ENCODE measurements around the gene SLFNL1. TPM values are rescaled to one million over a fixed set of nuclear protein-coding genes. Genes with fewer than 3 reads are reported as not detected.

The SLFNL1 gene
- total RNA-seq, 1 donor from 2014 or later: 0.16 TPM

DNA sequence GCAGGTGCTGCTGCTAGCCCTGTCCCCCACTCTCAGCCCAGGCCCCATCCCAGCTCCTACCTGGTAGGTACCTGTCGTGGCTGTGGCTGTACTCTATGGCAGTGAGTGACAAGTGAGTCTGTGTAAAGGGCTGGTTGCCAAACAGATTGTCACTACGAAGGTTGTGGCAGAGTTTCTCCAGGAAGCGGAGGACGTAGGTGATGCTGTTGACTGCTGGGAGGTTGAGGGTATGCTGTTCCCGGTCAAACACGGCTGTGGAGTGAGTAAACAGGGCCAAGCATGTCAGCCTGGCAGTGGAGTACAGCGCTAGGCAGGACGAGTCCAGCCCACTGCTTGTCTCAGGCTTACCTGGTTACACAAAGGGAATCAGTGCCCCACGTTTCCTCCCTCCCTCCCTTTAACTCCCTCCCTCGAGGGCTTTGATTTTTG is 24.8 kb upstream of the SLFNL1 start:
- Histone ChIP-seq H3K9me3 (replicated peaks) (no peaks in the 10 kb centered on the region), H3K27ac (replicated peaks) (peak overlapping the region; percentile 69), H3K4me1 (peaks cover 34% of the 10 kb centered on the region), H3K36me3 (peaks cover 36% of the 10 kb centered on the region), H3K4me3 (no peak overlapping the region), H3K27me3 (ENCODE audit: low read depth) (no peaks in the 10 kb centered on the region)
- TF ChIP-seq, protein P1, sequence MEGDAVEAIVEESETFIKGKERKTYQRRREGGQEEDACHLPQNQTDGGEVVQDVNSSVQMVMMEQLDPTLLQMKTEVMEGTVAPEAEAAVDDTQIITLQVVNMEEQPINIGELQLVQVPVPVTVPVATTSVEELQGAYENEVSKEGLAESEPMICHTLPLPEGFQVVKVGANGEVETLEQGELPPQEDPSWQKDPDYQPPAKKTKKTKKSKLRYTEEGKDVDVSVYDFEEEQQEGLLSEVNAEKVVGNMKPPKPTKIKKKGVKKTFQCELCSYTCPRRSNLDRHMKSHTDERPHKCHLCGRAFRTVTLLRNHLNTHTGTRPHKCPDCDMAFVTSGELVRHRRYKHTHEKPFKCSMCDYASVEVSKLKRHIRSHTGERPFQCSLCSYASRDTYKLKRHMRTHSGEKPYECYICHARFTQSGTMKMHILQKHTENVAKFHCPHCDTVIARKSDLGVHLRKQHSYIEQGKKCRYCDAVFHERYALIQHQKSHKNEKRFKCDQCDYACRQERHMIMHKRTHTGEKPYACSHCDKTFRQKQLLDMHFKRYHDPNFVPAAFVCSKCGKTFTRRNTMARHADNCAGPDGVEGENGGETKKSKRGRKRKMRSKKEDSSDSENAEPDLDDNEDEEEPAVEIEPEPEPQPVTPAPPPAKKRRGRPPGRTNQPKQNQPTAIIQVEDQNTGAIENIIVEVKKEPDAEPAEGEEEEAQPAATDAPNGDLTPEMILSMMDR (IDR thresholded peaks at IDR 0.05; ENCODE audit: borderline replicate concordance): no peak
- DNase-seq: no peak
- intact Hi-C loops (cut with micrococcal nuclease): loop anchor here (10.0 kb wide), 1 partner anchor 108 kb away; no protein-coding TSS in a partner anchor

DNA sequence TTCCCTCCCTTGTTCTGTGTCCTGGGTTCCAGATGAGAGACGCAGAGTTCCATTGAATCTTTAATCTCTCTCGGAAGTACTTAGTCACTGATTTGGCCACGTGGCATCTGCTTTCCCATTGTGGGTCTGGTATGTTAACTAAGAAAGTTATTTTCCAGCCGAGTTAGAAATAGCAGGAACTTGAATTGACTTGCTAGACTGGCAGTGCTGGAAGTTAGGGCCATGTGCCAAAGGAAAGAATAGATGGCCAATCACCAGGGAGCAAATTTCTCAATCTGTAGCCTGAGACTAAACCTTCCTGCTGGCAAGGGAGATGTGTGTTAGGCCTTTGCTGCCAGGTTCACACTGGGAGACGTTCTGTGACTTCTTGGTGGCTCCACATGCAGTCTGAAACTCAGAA is 24.2 kb upstream of the SLFNL1 start:
- intact Hi-C loops (cut with micrococcal nuclease): loop anchor here (10.0 kb wide), 1 partner anchor 109 kb away; no protein-coding TSS in a partner anchor
- Histone ChIP-seq H3K27ac (replicated peaks) (peak overlapping the region; percentile 69), H3K4me1 (peaks cover 34% of the 10 kb centered on the region), H3K27me3 (ENCODE audit: low read depth) (no peaks in the 10 kb centered on the region), H3K36me3 (peaks cover 37% of the 10 kb centered on the region), H3K9me3 (replicated peaks) (no peaks in the 10 kb centered on the region), H3K4me3 (no peak overlapping the region)
- TF ChIP-seq, protein P1 (IDR thresholded peaks at IDR 0.05; ENCODE audit: borderline replicate concordance): no peak
- DNase-seq: no peak

DNA sequence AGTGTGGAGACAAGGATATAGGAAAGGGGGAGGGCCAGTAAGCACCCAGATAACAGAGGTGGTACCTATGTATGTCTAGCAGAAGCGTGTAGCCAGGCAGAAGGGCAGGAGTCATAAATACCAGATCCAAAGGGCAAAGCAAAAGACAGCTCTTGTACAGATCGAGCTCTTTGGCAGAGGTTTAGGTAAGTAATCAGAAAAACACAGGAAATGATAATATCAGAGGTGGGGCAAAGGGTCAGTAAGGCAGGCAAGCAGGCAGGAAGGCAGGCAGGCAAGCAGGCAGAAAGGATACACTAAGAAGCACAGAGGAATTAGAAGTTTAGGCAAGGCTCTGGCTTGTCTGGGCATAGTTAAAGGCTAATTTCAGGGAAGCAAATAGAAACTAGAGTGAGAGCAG is 22.7 kb upstream of the SLFNL1 start:
- TF ChIP-seq, protein P1 (IDR thresholded peaks at IDR 0.05; ENCODE audit: borderline replicate concordance): no peak
- intact Hi-C loops (cut with micrococcal nuclease): loop anchor here (10.0 kb wide), 1 partner anchor 111 kb away; no protein-coding TSS in a partner anchor
- no peaks in the 10 kb centered on the region for H3K9me3 ChIP-seq (replicated peaks)
- H3K4me1 ChIP-seq: peaks cover 34% of the 10 kb centered on the region
- H3K4me3 ChIP-seq: no peak overlapping the region
- H3K36me3 ChIP-seq: peaks cover 41% of the 10 kb centered on the region
- H3K27me3 ChIP-seq (ENCODE audit: low read depth): no peaks in the 10 kb centered on the region
- DNase-seq: no peak
- peak overlapping the region; percentile 43 for H3K27ac ChIP-seq (replicated peaks)

DNA sequence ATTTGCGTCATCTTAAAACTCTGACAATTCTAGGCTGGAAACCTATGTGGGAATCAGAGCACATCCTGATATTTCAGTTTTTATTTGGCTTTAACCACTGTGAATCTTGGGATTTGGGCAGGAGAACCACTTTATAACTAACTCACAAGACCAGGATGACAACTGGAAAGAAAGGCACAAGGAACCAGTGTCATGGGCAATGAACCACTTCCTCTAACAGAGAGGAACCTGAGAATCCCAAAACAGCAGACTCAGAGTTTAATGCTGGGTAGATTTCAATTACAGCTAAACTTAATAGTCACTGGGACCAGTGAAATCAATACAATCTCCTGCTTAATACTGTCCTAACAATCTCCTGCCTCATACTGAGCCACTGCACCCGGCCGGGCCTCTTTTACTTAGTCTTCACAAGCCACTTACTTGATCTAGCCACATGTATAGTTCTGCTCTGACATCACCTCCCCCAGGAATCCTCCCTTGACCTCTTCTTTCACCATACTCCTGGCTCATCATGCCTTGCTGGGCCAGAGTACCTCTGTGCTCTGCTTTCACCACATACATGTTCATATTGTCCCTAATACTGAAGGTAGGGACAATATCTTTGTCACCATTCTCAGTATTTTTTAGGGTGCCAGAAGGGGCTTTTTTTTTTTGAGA is 20.2 kb upstream of the SLFNL1 start:
- Histone ChIP-seq H3K27ac (replicated peaks) (no peak overlapping the region), H3K4me3 (no peak overlapping the region), H3K4me1 (peaks cover 31% of the 10 kb centered on the region), H3K9me3 (replicated peaks) (no peaks in the 10 kb centered on the region), H3K36me3 (peaks cover 54% of the 10 kb centered on the region), H3K27me3 (ENCODE audit: low read depth) (no peaks in the 10 kb centered on the region)
- intact Hi-C loops (cut with micrococcal nuclease): loop anchor here (10.0 kb wide), 1 partner anchor 113 kb away; no protein-coding TSS in a partner anchor
- no peak for DNase-seq
- TF ChIP-seq, protein P1 (IDR thresholded peaks at IDR 0.05; ENCODE audit: borderline replicate concordance): no peak

DNA sequence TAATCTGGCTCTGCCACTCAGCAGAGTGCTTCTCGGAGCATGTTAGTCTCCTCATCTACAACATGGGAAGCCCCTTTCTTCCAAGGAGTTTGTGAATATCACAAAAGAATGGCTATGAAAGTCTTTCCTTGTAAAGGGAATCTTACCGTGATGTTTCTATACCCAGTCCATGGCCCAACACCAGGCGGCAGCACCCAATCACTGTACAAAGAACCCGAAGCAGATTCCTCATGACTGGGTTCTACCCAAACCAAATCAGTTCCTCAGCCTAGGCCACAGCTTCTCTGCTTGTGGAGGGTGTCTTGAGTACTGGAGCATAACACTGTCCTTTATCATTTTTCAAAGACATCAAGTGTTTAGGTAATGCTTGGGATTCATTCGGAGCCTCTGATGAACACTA is 16.6 kb upstream of the SLFNL1 start:
- no peak for DNase-seq
- Histone ChIP-seq H3K4me1 (no peaks in the 10 kb centered on the region), H3K4me3 (no peak overlapping the region), H3K27me3 (ENCODE audit: low read depth) (no peaks in the 10 kb centered on the region), H3K36me3 (peaks cover 88% of the 10 kb centered on the region), H3K27ac (replicated peaks) (no peak overlapping the region), H3K9me3 (replicated peaks) (no peaks in the 10 kb centered on the region)
- intact Hi-C loops (cut with micrococcal nuclease): no loop called here
- TF ChIP-seq, protein P1 (IDR thresholded peaks at IDR 0.05; ENCODE audit: borderline replicate concordance): no peak
